LNCAP (cell line): ENCODE data around the gene COA7.

Experiments
- TF ChIP-seq, protein P1 (sequence below): fragments of 450-650 bp; IDR thresholded peaks from 2 replicates; pipeline ENCODE4 v1.5.1; 2017; ENCODE audit warnings: mild to moderate bottlenecking

Gene COA7

DNA sequence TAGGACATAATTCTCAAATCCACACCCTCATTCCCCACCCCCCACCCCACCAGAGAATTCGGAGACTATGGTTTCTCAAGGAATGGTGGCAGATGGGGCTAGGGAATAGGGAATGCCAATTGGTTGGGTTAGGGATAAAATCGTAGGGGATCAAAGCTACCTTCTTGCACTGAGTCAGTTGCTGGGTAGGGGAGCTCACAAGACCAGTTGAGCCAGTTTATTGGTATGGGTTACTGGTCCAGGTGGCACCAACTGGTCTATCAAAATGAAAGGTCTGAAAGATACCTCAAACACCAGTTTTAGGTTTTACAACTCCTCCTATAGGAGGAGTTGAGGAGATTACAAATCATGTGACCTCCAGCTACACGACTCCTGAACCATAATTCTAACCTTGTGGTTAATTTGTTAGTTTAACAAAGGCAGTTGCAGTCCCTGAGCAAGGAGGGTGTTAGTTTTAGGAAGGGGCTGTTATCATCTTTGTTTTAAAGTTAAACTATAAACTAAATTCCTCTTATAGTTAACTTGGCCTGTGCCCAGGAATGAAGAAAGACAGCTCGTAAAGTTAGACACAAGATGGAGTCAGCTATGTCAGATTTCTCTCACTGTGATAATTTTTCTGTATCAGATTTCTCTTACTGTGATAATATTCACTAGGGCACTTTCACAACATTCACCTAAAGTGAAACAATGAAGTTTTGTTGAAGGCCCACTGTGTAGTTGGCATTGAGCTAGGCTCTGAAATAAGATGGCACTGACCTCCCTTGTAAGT is 62.6 kb downstream of the COA7 start:
- TF ChIP-seq, protein P1, sequence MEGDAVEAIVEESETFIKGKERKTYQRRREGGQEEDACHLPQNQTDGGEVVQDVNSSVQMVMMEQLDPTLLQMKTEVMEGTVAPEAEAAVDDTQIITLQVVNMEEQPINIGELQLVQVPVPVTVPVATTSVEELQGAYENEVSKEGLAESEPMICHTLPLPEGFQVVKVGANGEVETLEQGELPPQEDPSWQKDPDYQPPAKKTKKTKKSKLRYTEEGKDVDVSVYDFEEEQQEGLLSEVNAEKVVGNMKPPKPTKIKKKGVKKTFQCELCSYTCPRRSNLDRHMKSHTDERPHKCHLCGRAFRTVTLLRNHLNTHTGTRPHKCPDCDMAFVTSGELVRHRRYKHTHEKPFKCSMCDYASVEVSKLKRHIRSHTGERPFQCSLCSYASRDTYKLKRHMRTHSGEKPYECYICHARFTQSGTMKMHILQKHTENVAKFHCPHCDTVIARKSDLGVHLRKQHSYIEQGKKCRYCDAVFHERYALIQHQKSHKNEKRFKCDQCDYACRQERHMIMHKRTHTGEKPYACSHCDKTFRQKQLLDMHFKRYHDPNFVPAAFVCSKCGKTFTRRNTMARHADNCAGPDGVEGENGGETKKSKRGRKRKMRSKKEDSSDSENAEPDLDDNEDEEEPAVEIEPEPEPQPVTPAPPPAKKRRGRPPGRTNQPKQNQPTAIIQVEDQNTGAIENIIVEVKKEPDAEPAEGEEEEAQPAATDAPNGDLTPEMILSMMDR, result no peak
